A673 (cell line): ENCODE measurements around the gene RIPK1. TPM values are rescaled to one million over a fixed set of nuclear protein-coding genes. Genes with fewer than 3 reads are reported as not detected.

Experiments
- BruUV-seq: library from RNA; stranded (reverse); fragments of 400-500 nt; replicated peaks from 2 replicates; lab custom pipeline; 2021; lab: Mats Ljungman, UMichigan
- CTCF ChIA-PET: fragments of 300-600 bp; sonication (Branson Sonifier 250); formaldehyde crosslinking; loops from one replicate; lab custom pipeline; 2022; ENCODE audit warnings: antibody characterized with exemption; lab: Charles Lee
- POLR2A ChIA-PET: fragments of 300-600 bp; sonication (Branson Sonifier 250); formaldehyde crosslinking; loops from one replicate; lab custom pipeline; 2022; ENCODE audit warnings: antibody characterized with exemption; ENCODE audit not compliant: low non-redundant PET; lab: Charles Lee
- DNase-seq: peaks from one replicate; pipeline ENCODE4 v3.0.0-alpha.2; 2015; ENCODE audit warnings: low spot score
- H3K27ac ChIP-seq: fragments of 200-600 bp; sonication (generic); 2 replicates; pipeline ENCODE4 v1.5.1; 2016; ENCODE audit warnings: mixed run types, low read depth, mild to moderate bottlenecking, mixed read lengths, antibody characterized with exemption, low read length; ENCODE audit not compliant: poor library complexity, severe bottlenecking
- H3K27me3 ChIP-seq: fragments of 200-600 bp; sonication (generic); replicated peaks from 2 replicates; pipeline ENCODE4 v1.6.1; 2017; ENCODE audit warnings: mixed run types, low read depth, mild to moderate bottlenecking, mixed read lengths, antibody characterized with exemption, low read length; ENCODE audit not compliant: insufficient read depth, poor library complexity
- H3K36me3 ChIP-seq: fragments of 200-600 bp; sonication (generic); 2 replicates; pipeline ENCODE4 v1.6.1; 2016; ENCODE audit warnings: mixed run types, mild to moderate bottlenecking, mixed read lengths, antibody characterized with exemption, low read length; ENCODE audit not compliant: insufficient read depth, poor library complexity, severe bottlenecking
- H3K4me1 ChIP-seq: fragments of 200-600 bp; sonication (generic); 2 replicates; pipeline ENCODE4 v1.6.1; 2017; ENCODE audit warnings: mixed run types, mild to moderate bottlenecking, mixed read lengths, antibody characterized with exemption, low read length; ENCODE audit not compliant: insufficient read depth, poor library complexity, severe bottlenecking
- H3K4me3 ChIP-seq: fragments of 200-600 bp; sonication (generic); 2 replicates; pipeline ENCODE4 v1.5.1; 2016; ENCODE audit warnings: low read depth, mixed run types, mild to moderate bottlenecking, mixed read lengths, low read length; ENCODE audit not compliant: poor library complexity, severe bottlenecking
- H3K9me3 ChIP-seq: fragments of 200-600 bp; sonication (generic); 2 replicates; pipeline ENCODE4 v1.6.1; 2016; ENCODE audit warnings: mixed run types, low read depth, mild to moderate bottlenecking, mixed read lengths, antibody characterized with exemption, low read length; ENCODE audit not compliant: poor library complexity, severe bottlenecking
- EZH2 ChIP-seq: fragments of 200-600 bp; sonication (generic); IDR thresholded peaks from 2 replicates; pipeline ENCODE4 v1.6.1; 2017; ENCODE audit warnings: borderline replicate concordance, low read depth, mild to moderate bottlenecking, mixed read lengths, antibody characterized with exemption, low read length; ENCODE audit not compliant: poor library complexity, severe bottlenecking
- intact Hi-C: fragments of 100-400 bp; cut with micrococcal nuclease; formaldehyde crosslinking; loops from one replicate; pipeline ENCODE4 v1.10.0; 2022; ENCODE audit not compliant: unreplicated experiment
- total RNA-seq: library from RNA; stranded (reverse); gene quantifications from 2 replicates; pipeline ENCODE4 v1.2.3, GENCODE V29; 2021
- TF ChIP-seq, protein P1 (sequence below): fragments of 300-800, 200-600 bp; sonication (generic); conservative IDR thresholded peaks from 2 replicates; pipeline ENCODE4 v1.5.1; 2017; ENCODE audit warnings: low read depth, mild to moderate bottlenecking, antibody characterized with exemption, low read length, moderate library complexity, mixed read lengths

The RIPK1 gene
- total RNA-seq, 1 experiment from 2014 or later: 15.0 TPM

DNA sequence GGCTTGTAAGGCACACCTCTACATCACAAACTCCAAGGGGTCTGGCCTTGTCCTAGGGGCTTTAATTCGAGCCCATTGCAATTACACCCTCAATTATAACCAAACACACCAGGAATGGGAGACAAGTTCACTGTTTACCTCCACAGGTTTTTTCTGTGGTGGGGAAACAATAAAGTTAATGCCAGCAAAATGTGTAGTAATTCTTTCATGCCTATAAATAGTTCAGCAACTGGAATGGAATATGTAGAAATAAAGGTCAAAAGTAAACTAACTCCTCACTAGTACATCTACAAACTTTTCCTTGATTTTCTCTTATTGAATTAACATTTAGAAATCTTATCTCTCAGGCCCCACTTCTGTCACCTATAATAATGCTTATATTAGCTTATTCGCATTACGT, 27.1 kb upstream of the RIPK1 start:
- intact Hi-C loops: no loop called here
- BruUV-seq: no TSS peak
- no peak for TF ChIP-seq EZH2
- TF ChIP-seq, protein P1, sequence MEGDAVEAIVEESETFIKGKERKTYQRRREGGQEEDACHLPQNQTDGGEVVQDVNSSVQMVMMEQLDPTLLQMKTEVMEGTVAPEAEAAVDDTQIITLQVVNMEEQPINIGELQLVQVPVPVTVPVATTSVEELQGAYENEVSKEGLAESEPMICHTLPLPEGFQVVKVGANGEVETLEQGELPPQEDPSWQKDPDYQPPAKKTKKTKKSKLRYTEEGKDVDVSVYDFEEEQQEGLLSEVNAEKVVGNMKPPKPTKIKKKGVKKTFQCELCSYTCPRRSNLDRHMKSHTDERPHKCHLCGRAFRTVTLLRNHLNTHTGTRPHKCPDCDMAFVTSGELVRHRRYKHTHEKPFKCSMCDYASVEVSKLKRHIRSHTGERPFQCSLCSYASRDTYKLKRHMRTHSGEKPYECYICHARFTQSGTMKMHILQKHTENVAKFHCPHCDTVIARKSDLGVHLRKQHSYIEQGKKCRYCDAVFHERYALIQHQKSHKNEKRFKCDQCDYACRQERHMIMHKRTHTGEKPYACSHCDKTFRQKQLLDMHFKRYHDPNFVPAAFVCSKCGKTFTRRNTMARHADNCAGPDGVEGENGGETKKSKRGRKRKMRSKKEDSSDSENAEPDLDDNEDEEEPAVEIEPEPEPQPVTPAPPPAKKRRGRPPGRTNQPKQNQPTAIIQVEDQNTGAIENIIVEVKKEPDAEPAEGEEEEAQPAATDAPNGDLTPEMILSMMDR: no peak
- ChIA-PET POLR2A (no interaction called here), CTCF (interaction anchor here (1.0 kb wide), 1 partner anchor 40 kb away, joined by 6 read pairs; no protein-coding TSS in a partner anchor)
- H3K27me3 ChIP-seq: no peaks in the 10 kb centered on the region
- H3K9me3 ChIP-seq: no peaks in the 10 kb centered on the region
- peaks cover 5% of the 10 kb centered on the region for H3K4me1 ChIP-seq
- no peak for DNase-seq
- H3K27ac ChIP-seq: no peak overlapping the region
- H3K4me3 ChIP-seq: no peak overlapping the region
- no peaks in the 10 kb centered on the region for H3K36me3 ChIP-seq

DNA sequence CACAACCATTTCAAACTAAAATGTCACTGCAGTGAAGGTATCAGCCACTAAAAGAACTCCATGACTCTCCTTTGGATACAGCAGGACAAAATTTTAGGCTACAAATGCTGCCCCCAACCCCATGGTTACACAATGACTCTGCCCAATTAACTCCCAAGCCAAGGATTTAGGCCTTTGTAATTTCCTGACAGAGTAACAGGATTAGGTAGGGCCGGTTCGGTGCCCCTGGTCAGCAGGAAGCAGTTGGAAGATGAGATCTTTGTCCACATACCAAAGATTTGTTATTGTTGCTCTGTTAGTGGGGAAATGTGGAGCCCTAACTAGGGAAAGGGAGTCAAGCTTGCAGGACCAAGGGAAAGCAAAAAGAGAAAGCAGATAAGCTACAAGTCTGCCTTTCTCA, 26.7 kb upstream of the RIPK1 start:
- Histone ChIP-seq H3K4me1 (peaks cover 5% of the 10 kb centered on the region), H3K4me3 (no peak overlapping the region), H3K27ac (no peak overlapping the region), H3K36me3 (no peaks in the 10 kb centered on the region), H3K27me3 (no peaks in the 10 kb centered on the region), H3K9me3 (no peaks in the 10 kb centered on the region)
- DNase-seq: no peak
- CTCF ChIA-PET: interaction anchor here (1.0 kb wide), 1 partner anchor 41 kb away, joined by 6 read pairs; no protein-coding TSS in a partner anchor
- TF ChIP-seq, protein P1: no peak
- no peak for TF ChIP-seq EZH2
- POLR2A ChIA-PET: no interaction called here
- intact Hi-C loops: no loop called here
- BruUV-seq: no TSS peak

GRCh38 chr6:3045369-3045768, 22.9 kb upstream of the RIPK1 start:
- H3K9me3 ChIP-seq: no peaks in the 10 kb centered on the region
- H3K36me3 ChIP-seq: no peaks in the 10 kb centered on the region
- intact Hi-C loops: no loop called here
- BruUV-seq: no TSS peak
- no peak for TF ChIP-seq EZH2
- TF ChIP-seq, protein P1: no peak
- ChIA-PET POLR2A (no interaction called here), CTCF (no interaction called here)
- H3K27me3 ChIP-seq: no peaks in the 10 kb centered on the region
- no peak overlapping the region for H3K27ac ChIP-seq
- DNase-seq: no peak
- no peak overlapping the region for H3K4me3 ChIP-seq
- no peaks in the 10 kb centered on the region for H3K4me1 ChIP-seq
